ENCODE results near the gene FKBP1B.
"Not testable (repeated sequence)": the region's sequence is repeated elsewhere in the genome, so short reads cannot be mapped to it uniquely, and the experiment has no call there.

FKBP1B gene

DNA sequence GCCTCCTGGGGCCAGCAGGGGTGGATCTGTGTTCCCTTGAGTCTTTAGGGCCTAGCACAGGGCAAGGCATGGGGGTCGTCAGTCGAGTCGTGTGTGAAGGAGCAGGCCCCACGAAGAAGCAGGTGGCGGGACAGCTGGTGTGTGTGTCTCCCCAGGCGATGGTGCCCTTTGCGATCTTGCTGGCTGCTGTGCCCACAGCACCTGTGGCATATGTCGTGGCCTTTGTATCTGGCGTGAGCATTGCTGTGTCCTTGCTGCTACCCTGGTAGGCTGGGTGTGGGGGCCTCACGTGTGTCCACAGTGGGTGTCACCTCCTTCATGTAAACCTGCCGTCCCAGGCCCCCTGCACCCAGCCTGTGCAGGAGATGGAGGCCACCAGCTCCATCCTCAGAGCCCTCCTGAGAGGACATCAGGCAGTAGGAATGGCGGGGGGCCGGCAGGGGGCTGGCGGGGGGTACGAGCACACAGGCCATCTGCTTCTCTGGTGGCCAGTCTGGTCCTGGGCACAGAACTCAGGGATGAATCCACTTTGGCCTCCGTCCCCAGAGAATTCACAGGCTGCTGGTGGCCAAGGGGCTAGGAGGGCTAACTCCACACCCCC, 26.5 kb upstream of the FKBP1B start:
- FAIRE-seq, result no peak

DNA sequence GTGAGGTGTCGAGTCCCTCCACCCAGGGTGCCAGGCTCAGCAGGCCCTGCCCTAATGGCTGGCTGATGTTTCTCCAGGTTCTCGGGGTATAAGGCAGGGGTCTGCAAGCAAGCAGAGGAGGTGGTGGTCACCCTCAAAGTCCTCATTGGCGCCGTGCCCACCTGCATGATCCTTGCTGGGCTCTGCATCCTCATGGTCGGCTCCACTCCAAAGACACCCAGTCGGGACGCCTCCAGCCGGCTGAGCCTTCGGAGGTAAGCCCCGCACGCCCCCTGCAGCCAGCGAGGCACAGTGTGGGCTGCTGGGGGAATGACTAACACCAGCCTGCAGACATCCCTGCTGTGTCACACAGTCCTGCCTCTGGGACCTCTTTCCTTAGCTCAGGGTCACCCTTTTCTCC, 25.5 kb upstream of the FKBP1B start:
- FAIRE-seq, result no peak

DNA sequence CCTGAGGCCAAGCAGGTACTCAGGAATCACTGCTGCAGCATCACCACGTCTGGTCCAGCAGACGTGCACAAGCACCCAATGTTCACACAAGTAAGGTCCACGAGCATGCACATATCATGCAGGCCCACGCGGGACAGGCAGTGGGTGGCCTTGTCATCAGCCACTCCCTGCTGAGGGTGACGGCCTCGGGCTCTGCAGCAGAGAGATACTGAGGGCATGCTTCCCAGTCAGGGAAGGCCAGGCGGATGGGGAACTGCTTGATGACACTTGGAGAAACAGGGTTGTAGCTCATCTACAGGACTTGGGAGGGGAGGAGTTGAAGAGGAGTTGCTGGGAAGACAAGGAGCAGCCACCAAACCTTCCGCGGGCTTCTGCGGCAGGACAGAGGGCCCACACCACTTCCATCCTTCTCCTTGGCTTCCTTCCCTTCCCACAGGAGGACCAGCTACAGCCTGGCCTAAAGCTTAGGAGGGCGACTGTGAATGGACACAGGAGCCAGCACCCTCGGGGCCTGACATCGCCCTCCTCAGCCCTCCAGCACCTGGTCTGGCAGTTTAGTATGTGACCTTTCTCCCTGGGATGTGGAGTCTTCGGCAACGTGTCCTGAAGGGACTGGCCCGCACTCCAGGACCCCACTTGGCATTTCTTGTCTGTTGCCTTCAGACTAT, 24.4 kb upstream of the FKBP1B start:
- FAIRE-seq, result no peak

DNA sequence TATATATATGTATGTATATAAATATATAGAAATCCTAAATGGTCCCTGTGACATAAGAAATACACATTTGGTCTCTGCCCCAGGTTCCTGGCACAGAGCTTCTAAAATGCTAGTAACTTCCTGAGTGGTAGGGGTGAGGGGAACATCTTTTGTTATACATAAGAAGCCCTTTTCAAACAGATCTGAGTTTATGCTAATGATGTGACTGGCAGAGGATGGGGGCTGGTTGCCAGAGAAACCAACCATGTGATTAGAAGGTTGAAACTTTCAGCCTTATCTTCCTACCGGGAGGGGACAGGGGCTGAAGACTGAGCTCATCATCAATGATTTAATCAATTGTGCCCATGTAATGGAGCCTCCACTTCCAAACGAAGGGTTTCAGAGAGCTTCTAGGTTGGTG, 23.3 kb upstream of the FKBP1B start:
- FAIRE-seq, result no peak

DNA sequence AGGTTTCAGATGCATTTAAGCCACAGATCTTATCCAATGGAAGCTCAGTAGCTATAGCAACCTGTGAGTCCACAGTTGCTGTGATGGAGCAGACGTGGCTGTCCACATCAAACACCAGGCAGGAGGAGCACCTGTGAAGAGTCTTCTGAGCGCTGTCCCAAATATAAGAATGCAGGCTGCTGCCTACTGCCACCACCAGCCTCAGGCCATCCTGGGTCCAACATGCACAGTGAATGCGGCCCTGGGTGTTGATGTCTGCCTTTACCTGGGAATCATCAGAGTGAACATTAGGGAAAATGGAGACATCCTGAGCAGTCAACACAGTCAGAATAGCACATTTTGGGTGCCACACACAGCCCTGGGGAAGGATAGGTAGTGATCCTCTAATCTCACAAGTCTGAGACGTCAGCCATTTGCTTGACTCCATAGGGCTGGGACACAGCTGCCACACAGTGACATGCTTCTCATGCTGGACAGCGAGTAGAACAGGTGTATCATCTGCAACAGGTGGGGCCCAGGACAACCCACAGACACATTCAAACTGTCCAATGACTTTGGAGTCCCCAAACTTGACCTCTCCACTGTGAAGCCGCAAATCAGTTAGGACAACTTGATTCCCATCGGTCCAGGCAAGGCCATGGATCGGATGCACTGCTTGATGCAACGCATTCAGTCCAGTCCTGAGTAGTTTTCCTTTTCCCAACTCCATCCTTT, 10.6 kb upstream of the FKBP1B start:
- FAIRE-seq, result no peak

DNA sequence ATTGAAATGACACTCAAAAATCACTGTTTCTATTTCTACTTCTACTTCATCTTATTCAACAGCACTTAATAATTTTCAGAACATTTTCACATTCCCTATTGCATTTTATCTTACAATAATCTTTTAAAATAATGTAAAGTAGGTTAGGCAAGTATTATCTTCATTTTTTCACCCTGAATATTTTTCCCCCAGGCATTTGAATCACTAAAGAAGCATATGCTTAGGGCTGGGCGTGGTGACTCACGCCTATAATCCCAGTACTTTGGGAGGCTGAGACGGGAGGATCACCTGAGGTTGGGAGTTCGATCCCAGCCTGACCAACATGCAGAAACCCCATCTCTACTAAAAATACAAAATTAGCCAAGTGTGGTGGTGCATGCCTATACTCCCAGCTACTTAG, 9.0 kb upstream of the FKBP1B start:
- FAIRE-seq, result no peak

DNA sequence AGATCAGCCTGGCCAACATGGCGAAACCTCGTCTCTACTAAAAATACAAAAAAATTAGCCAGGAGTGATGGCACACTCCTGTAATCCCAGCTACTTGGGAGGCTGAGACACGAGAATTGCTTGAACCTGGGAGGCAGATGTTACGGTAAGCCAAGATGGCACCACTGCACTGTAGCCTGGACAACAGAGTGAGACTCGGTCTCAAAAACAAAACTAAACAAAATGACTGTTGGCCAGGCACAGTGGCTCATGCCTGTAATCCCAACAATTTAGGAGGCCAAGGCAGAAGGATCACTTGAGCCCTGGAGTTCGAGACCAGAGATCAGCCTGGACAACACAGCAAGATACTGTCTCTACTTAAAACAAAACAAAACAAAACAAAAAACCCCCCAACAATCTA, 6.4 kb upstream of the FKBP1B start:
- not testable (repeated sequence) for FAIRE-seq

DNA sequence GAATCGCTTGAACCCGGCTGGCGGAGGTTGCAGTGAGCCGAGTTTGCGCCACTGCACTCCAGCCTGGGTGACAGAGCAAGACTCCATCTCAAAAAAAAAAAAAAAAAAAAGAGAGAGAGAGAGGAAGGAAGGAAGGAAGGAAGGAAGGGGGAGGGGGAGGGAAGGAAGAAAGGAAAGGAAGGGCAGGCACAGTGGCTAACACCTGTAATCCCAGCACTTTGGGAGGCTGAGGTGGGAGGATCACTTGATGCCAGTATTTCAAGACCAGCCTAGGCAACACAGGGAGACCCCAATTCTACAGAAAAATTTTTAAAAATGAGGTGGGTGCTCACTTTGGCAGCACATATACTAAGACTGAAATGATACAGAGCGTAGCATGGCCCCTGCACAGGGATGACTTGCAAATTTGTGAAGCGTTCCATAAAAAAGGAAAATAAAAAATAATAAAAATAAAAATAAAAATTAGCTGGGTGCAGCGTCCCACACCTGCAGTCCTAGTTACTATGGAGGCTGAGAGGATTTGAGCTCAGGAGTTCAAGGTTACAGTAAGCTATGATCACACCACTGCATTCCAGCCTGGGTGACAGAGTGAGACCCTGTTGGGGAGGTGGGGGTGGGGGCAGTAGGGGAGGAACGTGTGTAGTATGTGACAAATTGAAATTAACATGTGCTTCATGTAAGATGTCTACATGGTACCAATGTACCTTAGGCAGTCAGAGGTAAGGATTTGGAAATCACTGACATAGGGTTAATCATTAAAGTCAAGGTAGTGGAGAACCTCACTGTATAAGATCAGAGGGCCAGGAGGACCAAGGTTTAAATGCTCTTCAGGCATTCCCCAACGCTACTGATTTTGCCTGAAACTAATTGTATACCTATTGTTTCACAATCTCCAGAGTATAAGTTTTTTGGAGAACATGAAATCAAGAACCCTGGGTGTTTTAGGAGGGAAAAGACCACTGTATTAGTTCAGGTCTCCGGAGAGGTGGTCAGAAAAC, 3.7 kb upstream of the FKBP1B start:
- FAIRE-seq, result no peak

DNA sequence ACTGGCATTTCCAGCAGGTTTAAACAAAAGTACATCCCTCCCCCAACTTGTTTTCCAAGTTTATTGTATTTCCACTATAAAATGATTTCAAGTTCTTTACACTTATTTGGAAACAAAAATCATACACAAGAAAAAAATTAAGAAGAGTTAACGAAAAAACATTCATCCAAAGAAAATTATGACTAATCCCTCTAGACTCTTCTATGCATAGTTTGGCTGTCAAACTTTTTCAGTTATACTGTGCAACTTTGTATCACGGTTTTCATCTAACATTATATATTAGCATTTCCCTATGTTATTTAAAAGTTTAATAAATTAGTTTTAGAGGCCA, 3.0 kb upstream of the FKBP1B start:
- FAIRE-seq, result no peak

DNA sequence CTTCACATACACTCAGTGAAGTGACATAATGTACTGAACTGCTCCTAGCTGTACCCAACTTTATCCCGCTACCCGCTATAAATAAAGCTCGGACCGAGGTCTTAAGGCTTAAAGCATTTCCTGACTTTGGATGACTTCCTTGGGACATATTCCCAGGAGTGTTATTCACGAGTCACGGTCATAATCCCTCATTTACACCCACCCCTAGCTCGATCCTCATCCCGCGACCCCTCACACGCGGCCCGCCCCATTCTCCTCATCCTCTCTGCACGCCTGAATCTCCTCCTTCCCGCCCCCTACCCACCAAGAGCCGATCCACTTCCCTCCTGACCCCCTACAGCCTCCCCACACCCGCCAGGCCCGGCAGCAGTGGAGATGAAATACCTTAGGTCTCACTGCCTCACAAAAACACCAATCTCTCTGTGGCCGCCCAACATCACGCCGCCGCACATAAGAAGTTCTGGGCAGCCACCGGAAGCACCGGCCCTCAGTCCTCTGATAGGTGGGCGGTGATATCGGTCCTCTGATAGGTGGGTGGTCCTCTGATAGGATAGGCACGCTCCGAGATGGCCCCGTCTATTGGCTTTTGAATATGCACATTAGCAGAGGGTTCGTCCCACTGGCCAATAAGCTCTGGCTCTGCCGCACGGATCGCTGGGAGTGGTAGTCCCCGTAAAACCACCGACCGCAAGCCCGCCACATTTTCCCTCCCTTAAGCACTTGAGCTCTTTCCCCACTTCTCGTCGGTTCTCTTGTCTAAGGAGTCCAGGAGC, 2.4 kb upstream of the FKBP1B start, which contains the start of gene WDCP:
TSS of gene WDCP (minus strand) at position 462 of the 773 bp plus-strand sequence. CDS start 7,897 bp downstream, outside the sequence.
- FAIRE-seq, result peak; percentile 96

DNA sequence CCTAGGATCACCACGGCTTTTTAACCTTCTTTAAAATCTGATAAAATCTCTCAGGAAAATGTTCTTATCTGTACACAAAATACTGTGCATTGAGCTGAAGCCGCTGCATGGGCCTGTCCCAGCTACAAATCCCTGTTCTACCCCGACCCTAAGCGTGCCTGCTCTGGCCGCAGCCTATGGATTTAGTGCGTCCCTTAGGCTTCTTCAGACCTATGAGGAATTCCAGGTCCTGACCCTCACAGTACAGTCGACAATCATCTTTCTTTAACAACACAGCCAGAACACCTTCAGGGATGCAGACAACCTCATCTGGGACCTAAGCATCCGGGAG, 1.9 kb upstream of the FKBP1B start:
- FAIRE-seq, result no peak

DNA sequence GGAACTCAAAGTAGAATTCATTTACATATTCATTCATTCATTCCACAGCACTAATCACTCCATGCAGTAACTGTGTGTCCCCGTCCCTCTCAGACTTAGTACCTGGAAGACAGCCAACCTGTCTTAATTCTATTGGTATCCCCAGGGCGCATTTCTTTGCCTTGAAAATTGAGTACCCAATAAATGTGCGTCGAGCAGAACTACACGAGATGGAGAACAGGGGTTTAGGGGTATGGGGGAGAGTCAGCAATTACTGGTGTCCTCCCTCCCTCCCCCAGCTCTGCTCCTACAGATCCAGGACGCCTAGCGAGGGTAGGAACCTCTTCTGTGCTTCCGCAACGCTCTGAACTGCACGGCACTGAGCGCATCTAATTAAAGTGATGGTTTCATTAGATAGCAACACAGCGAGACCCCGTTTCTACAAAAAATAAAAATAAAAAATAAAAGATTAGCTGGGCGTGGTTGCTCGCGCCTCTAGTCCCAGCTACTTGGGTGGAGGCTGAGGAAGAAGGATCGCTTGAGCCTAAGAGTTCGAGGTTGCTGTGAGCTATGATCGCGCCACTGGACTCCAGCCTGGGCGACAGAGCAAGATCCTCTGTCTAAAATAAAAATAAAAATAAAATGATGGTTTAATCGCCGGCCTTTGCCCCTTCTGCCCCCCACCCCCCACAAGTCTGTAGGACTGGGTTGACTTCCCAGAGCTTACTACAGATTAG, 614 bp upstream of the FKBP1B start:
- no peak for FAIRE-seq

DNA sequence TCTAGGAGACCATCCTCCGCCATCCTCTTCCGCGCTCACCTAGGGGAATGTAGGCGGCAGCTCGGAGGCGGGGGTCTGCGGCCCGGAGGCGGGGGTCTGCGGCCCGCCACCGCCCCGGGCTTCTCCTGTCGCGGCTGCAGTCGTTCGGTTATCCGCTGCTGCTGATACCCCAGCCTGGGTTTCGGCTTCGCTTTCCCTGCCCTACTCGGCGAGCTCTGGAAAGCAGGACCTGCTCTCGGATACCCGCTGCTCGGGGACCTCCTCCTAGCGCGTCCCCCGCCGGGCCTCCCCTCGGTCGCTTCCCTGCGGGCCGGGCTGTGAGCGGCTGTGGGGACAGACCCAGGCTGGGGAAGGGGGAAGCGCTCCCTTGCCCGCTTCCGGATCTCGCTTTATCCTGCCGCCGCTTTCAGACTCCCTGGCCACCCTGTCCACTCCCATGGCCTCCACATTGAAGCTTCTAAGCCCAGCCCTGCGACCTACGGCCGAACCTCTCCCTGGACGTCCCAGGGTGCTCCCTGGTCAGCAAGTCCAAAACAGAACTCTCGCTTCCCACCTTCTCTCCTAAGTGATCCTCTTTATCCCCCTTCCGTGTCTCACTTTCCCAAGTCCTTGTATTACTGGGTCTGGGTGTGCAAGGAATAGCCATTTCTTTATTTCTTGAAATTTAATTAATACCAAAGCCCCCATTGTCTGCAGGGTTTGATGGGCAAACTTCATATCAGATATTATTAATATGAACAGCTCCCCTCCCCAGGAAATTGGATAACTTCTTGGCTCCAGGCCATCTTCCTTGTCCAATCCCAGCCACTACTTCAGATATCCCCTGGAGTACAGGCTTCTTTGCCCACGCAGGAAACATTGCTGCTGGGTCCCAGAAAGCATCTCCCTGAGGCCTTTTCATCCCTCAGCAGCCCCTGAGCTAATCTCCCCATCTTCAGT, 769 bp downstream of the FKBP1B start:
- no peak for FAIRE-seq

DNA sequence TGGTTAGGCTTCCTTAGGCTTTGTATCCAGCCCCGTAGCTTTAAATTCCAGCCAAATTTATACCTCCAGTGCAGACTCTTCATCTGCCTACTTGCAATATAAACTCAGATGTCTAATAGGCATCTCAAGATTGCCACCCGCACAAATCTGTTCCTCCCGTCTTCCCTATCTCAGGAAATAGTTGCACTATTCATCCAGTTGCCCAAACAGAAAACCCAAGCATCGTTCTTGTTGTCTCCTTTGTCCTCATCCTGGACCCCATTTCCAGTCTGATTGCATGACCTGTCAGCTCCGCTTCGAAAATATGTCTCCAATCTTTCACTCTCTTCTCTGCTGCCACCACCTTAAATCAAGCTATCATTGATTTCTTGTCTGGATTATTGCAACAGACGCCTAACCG, 2.3 kb downstream of the FKBP1B start:
- no peak for FAIRE-seq

DNA sequence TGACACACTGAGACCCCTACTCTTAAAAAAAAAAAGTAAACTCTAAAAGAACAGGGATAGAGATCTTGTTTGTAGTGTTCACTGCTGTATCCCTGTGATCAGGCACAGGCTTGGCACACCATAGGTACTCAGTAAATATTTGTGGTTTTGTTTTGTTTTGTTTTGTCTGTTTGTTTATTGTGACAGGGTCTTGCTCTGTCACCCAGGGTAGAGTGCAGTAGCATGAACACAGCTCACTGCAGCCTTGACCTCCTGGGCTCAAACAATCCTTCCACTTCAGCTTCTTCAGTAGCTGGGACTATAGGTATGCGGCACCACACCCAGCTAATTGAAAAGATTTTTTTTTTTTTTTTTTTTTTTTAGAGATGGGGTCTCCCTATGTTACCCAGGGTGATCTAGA, 3.4 kb downstream of the FKBP1B start:
- no peak for FAIRE-seq

DNA sequence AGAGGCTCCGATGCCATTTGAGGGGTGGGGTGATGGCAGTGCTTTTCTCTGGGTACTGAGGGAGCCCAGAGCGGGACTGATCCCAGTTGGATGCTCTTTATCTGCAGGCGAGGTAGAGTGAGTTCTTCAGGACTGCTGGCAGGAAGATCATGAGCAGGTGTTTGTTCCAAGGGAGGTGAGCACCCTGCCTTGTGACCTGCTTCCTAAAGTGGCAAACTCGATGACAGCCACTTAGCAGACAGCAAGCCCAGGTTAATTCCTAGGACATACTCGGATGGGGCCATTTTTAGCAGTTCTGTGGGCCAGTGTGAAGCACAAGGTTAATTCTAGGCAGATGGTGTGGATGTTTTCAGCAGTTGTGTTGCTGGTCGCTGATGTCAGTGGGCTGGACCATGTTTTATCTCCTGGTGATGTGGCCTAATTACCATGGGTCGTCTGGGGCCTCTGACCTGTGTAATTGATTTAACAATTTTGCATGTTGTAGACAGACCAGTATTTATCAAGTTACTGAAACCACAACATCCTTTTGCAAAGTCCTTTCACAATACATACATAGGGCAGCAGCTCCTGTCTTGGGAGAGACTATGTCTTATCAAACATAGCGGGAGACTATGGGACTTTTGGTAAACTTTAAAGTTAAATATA, 4.9 kb downstream of the FKBP1B start:
- FAIRE-seq, result no peak

DNA sequence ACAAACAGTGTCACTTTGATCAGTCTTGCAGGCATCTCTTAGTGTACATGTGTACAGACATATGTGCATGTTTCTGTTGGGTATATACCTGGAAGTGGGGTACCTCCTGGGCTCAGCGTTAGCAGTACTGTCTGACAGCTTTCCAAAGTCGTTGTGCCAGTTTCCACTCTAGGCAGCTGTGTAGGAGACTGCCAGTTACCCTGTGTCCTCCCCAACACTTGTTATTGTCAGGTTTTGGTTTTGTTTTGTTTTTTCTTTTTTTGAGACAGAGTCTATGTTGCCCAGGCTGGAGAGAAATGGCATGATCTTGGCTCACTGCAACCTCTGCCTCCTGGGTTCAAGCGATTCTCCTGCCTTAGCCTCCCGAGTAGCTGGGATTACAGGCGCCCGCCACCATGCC, 6.2 kb downstream of the FKBP1B start:
- FAIRE-seq, result no peak

DNA sequence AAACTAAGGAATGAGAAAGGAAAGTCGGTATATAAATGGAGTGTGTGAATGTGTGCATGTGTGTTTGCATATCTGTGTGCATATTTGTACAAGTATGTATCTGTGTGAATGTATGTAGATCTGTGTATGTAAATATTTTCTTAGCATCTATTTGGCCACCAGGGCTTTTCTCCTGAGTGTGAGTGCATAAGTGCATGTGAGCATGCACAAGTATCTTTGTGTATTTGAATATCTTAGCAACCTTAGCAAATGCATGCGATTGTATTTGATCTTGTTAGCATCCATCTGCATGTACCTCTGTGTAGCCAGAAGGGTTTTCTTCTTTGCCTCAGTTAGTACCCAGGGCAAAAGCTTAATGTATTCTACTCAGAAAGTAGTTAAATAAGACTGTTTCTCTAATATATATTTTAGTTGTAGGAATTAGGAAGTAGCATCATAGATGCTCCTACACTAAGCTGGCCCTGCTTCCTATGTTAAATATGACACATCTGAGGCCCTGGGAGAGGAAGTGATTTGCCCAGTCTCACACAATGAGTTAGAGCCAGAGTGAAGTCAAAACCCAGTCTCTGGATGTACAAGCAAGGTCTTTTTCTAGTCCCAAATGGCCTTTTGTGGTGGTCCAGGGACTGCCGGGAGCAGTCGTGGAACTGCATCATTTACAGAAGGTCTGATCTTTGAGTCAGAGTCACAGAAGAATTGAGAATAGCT, 9.2 kb downstream of the FKBP1B start:
- FAIRE-seq, result no peak

DNA sequence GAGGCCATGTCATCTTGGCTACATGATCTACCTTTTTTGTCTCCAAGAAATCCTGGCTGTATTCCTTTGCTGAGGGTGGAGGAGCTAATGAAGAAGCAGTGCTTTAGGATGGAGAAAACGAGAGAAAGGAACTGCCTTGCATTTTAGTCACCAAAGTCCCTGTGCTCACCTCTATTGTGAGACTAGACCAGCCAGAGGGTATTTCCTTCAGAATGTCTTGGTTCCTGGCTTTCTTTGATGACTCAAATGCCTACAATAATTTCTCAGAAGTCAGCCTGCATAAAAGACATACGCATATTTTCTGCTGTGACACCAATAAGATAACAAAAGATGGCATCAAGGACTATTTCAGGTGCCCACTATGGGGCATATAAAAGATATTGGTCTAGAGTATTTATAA, 15.8 kb downstream of the FKBP1B start:
- no peak for FAIRE-seq

All from TTC549 (cell line).